ENCODE measurements around the gene SHROOM3. TPM values are rescaled to one million over a fixed set of nuclear protein-coding genes. Genes with fewer than 3 reads are reported as not detected.

The SHROOM3 gene
- total RNA-seq, 4 donors from 2014 or later: 44.4 to 101 (median 88.5) TPM

- TF ChIP-seq CTCF (IDR thresholded peaks at IDR 0.05) (no peak), POLR2AphosphoS5 (IDR thresholded peaks at IDR 0.05) (no peak), POLR2A (IDR thresholded peaks at IDR 0.05; ENCODE audit: low read depth) (no peak), EP300 (IDR thresholded peaks at IDR 0.05) (no peak)
- Histone ChIP-seq H3K36me3 (peaks cover 0 to 9% (median 0%) of the 10 kb centered on the region in 4 donors), H3K27me3 (no peaks in the 10 kb centered on the region), H3K9me3 (no peaks in the 10 kb centered on the region), H3K27ac (replicated peaks in 1 of 4) (peak overlapping the region in 3 of 4 donors; percentile 10 to 44 (median 41)), H3K4me1 (peaks cover 0 to 61% (median 38%) of the 10 kb centered on the region in 4 donors), H3K4me3 (no peak overlapping the region)
- intact Hi-C loops (cut with DNase I): no loop called here
- 90% methylated on average over 4 of the region's 4 CpGs for WGBS
- no peak for DNase-seq (ENCODE audit: extremely low spot score)
These were observed 281.0 kb downstream of the SHROOM3 start for GRCh38 chr4:76716020-76716419.

GRCh38 chr4:76716658-76717057 is 281.6 kb downstream of the SHROOM3 start:
- no peaks in the 10 kb centered on the region for H3K9me3 ChIP-seq
- peaks cover 0 to 61% (median 38%) of the 10 kb centered on the region in 4 donors for H3K4me1 ChIP-seq
- no peak overlapping the region for H3K4me3 ChIP-seq
- TF ChIP-seq POLR2A (IDR thresholded peaks at IDR 0.05; ENCODE audit: low read depth): no peak
- TF ChIP-seq POLR2AphosphoS5 (IDR thresholded peaks at IDR 0.05): no peak
- no peak for TF ChIP-seq EP300 (IDR thresholded peaks at IDR 0.05)
- no peak for TF ChIP-seq CTCF (IDR thresholded peaks at IDR 0.05)
- H3K27ac ChIP-seq (replicated peaks in 1 of 4): peak overlapping the region in 1 of 4 donors; percentile 26
- H3K36me3 ChIP-seq: peaks cover 0 to 9% (median 0%) of the 10 kb centered on the region in 4 donors
- no peak for DNase-seq (ENCODE audit: extremely low spot score)
- no peaks in the 10 kb centered on the region for H3K27me3 ChIP-seq
- intact Hi-C loops (cut with DNase I): no loop called here
- WGBS: 71% methylated on average over 2 of the region's 2 CpGs

GRCh38 chr4:76717431-76717830 is 282.4 kb downstream of the SHROOM3 start:
- Histone ChIP-seq H3K27ac (replicated peaks in 1 of 4) (peak overlapping the region in 1 of 4 donors; percentile 26), H3K4me3 (no peak overlapping the region), H3K27me3 (no peaks in the 10 kb centered on the region), H3K36me3 (peaks cover 0 to 4% (median 0%) of the 10 kb centered on the region in 4 donors), H3K4me1 (peaks cover 0 to 61% (median 38%) of the 10 kb centered on the region in 4 donors), H3K9me3 (no peaks in the 10 kb centered on the region)
- TF ChIP-seq CTCF (IDR thresholded peaks at IDR 0.05) (no peak), EP300 (IDR thresholded peaks at IDR 0.05) (no peak), POLR2AphosphoS5 (IDR thresholded peaks at IDR 0.05) (no peak), POLR2A (IDR thresholded peaks at IDR 0.05; ENCODE audit: low read depth) (no peak)
- 100% methylated on average over 1 of the region's 1 CpG for WGBS
- no peak for DNase-seq (ENCODE audit: extremely low spot score)
- intact Hi-C loops (cut with DNase I): no loop called here

- WGBS: 56% methylated on average over 2 of the region's 2 CpGs
- peaks cover under 1 to 64% (median 39%) of the 10 kb centered on the region in 4 donors for H3K4me1 ChIP-seq
These were observed 283.0 kb downstream of the SHROOM3 start for GRCh38 chr4:76718021-76718420.

More at GRCh38 chr4:76718021-76718420, 283.0 kb downstream of the SHROOM3 start:
- no peaks in the 10 kb centered on the region for H3K27me3 ChIP-seq
- no peaks in the 10 kb centered on the region for H3K9me3 ChIP-seq
- H3K36me3 ChIP-seq: no peaks in the 10 kb centered on the region
- no peak for TF ChIP-seq POLR2A (IDR thresholded peaks at IDR 0.05; ENCODE audit: low read depth)
- TF ChIP-seq CTCF (IDR thresholded peaks at IDR 0.05): no peak
- no peak for TF ChIP-seq POLR2AphosphoS5 (IDR thresholded peaks at IDR 0.05)
- no peak for TF ChIP-seq EP300 (IDR thresholded peaks at IDR 0.05)
- no peak overlapping the region for H3K4me3 ChIP-seq
- peak overlapping the region in 2 of 4 donors; percentile 32 to 45 for H3K27ac ChIP-seq (replicated peaks in 1 of 4)
- intact Hi-C loops (cut with DNase I): no loop called here
- no peak for DNase-seq (ENCODE audit: extremely low spot score)

Data from esophagus muscularis mucosa (tissue), 4 donors.